Stimulated activated CD8-positive, alpha-beta memory T cell treated with anti-CD3 and anti-CD28 coated beads, Interleukin-4, amount 100 ng/mL, for 48 hours (primary cell): Measurements from ENCODE around the gene GALNT7.
A peak's percentile ranks its signal among the peaks of the same experiment; 100 is the strongest.

Source experiments
- DNase-seq: peaks from one replicate; pipeline ENCODE4 v3.0.0-alpha.2; 2020

The GALNT7 gene

GRCh38 chr4:173314715-173315114, 146.1 kb downstream of the GALNT7 start:
- no peak for DNase-seq

GRCh38 chr4:173316060-173316459, 147.4 kb downstream of the GALNT7 start:
- no peak for DNase-seq

- no peak for DNase-seq
These were observed 148.4 kb downstream of the GALNT7 start for GRCh38 chr4:173317004-173317403.

GRCh38 chr4:173318240-173318639, 149.6 kb downstream of the GALNT7 start:
- no peak for DNase-seq

- DNase-seq = no peak
These were observed 150.1 kb downstream of the GALNT7 start for GRCh38 chr4:173318648-173319211.

GRCh38 chr4:173319696-173320095, 151.1 kb downstream of the GALNT7 start:
- no peak for DNase-seq

GRCh38 chr4:173325007-173325736, 156.6 kb downstream of the GALNT7 start:
- no peak for DNase-seq

- DNase-seq = no peak
These were observed 159.8 kb downstream of the GALNT7 start for GRCh38 chr4:173328236-173328901.

GRCh38 chr4:173330590-173330989, 162.0 kb downstream of the GALNT7 start:
- no peak for DNase-seq

- DNase-seq = no peak
These were observed 163.4 kb downstream of the GALNT7 start for GRCh38 chr4:173332021-173332487.

- peak; percentile 44 for DNase-seq
These were observed 164.5 kb downstream of the GALNT7 start for GRCh38 chr4:173332963-173333657.

- peak; percentile 59 for DNase-seq
These were observed 165.1 kb downstream of the GALNT7 start for GRCh38 chr4:173333658-173334084.

GRCh38 chr4:173334085-173334890, 165.7 kb downstream of the GALNT7 start, which contains the start of gene HMGB2:
TSS of gene HMGB2 (minus strand) at chr4:173334358. CDS start at chr4:173333649, 709 bp downstream.
- DNase-seq = peak; percentile 100

- DNase-seq = peak; percentile 70
These were observed 166.5 kb downstream of the GALNT7 start for GRCh38 chr4:173334891-173335752.

GRCh38 chr4:173337463-173337862, 168.9 kb downstream of the GALNT7 start:
- DNase-seq = no peak

- no peak for DNase-seq
These were observed 175.3 kb downstream of the GALNT7 start for GRCh38 chr4:173343832-173344397.

GRCh38 chr4:173345648-173346047, 177.0 kb downstream of the GALNT7 start:
- no peak for DNase-seq

GRCh38 chr4:173346074-173346473, 177.5 kb downstream of the GALNT7 start:
- no peak for DNase-seq

GRCh38 chr4:173347467-173347866, 178.9 kb downstream of the GALNT7 start:
- no peak for DNase-seq

- no peak for DNase-seq
These were observed 189.3 kb downstream of the GALNT7 start for GRCh38 chr4:173357939-173358338.
